Non-pigmented ciliary epithelial cell (primary cell): ENCODE data around the gene TCTN3.
"Not testable (repeated sequence)": the region's sequence is repeated elsewhere in the genome, so short reads cannot be mapped to it uniquely, and the experiment has no call there.

ENCODE experiments used
- DNase-seq: peaks from one replicate; pipeline ENCODE4 v3.0.0-alpha.2; 2010; ENCODE audit warnings: low read depth

The TCTN3 gene

GRCh38 chr10:95626500-95626899, 67.2 kb downstream of the TCTN3 start:
- no peak for DNase-seq

GRCh38 chr10:95620415-95620814, 73.3 kb downstream of the TCTN3 start:
- DNase-seq = not testable (repeated sequence)

- no peak for DNase-seq
Observed at GRCh38 chr10:95618101-95618500, 75.6 kb downstream of the TCTN3 start.

- DNase-seq = no peak
Observed at GRCh38 chr10:95616446-95616845, 77.3 kb downstream of the TCTN3 start.
